ENCODE measurements around the gene SPATA19. TPM values are rescaled to one million over a fixed set of nuclear protein-coding genes. Genes with fewer than 3 reads are reported as not detected.

Gene SPATA19
- total RNA-seq, 3 donors from 2014 or later (not counting 1 experiment from before 2014, with no cell fraction given): not detected

DNA sequence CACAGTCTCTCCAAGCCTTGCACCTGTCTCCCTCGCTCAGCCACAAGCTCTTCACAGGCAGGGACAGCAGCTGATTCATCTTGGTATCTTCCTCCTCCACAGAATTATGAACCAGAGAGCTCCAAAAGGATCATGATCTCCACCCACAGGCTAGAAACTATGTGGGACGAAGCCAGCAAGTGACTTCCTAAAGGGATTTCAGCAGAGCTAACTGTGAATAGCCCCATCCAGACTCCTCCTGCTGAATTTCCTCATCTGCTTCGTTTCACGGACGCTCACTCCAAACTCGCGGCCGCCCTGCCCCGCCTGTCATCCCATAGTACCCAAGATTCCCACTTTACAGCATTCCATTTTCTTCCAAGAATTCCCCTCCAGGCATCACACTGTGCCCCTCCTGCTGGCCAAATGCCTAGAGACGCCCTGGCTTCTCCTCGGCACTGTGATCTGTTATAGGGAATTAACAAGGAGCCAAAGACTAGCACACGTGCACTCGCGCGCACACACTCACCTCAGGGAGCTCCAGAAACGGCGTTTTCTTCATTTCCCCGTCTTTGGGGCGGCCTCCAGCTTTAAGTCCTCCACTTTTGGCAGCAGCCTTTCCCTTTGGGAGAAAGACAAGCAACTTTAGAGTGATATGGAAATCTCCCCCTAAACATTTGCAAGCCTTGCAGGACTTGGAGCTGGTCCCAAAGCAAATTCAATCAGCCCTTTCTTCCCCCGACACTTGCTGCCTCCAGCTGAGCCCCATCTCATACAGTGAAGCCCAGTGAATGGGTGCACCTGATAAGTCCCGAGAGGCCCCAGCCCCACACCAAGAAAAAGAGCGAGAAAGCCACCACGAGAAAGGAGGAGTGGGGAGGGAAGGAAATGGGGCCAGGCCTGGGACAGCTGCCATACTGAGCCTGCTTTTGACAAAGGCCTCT is 35.5 kb downstream of the SPATA19 start:
- Mint-ChIP-seq H3K4me3 (no peak overlapping the region), H3K27ac (no peak overlapping the region), H3K4me1 (no peaks in the 10 kb centered on the region), H3K27me3 (ENCODE audit: low read depth in 2 of 2) (no peaks in the 10 kb centered on the region), H3K9me3 (no peaks in the 10 kb centered on the region), H3K36me3 (no peaks in the 10 kb centered on the region)
- H3K27me3 ChIP-seq (ENCODE audit: control insufficient read depth, insufficient read depth, low read length): no peaks in the 10 kb centered on the region
- H3K9me3 ChIP-seq (ENCODE audit: control insufficient read depth, insufficient read depth, low read length): no peaks in the 10 kb centered on the region
- no peak overlapping the region for H3K4me3 ChIP-seq (ENCODE audit: low read length)
- DNase-seq (no peak), ATAC-seq (no peak)
- no peaks in the 10 kb centered on the region for H3K36me3 ChIP-seq (ENCODE audit: control insufficient read depth, insufficient read depth, low read length)
- TF ChIP-seq, protein P1, sequence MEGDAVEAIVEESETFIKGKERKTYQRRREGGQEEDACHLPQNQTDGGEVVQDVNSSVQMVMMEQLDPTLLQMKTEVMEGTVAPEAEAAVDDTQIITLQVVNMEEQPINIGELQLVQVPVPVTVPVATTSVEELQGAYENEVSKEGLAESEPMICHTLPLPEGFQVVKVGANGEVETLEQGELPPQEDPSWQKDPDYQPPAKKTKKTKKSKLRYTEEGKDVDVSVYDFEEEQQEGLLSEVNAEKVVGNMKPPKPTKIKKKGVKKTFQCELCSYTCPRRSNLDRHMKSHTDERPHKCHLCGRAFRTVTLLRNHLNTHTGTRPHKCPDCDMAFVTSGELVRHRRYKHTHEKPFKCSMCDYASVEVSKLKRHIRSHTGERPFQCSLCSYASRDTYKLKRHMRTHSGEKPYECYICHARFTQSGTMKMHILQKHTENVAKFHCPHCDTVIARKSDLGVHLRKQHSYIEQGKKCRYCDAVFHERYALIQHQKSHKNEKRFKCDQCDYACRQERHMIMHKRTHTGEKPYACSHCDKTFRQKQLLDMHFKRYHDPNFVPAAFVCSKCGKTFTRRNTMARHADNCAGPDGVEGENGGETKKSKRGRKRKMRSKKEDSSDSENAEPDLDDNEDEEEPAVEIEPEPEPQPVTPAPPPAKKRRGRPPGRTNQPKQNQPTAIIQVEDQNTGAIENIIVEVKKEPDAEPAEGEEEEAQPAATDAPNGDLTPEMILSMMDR (IDR thresholded peaks at IDR 0.05): no peak
- intact Hi-C loops (cut with micrococcal nuclease): no loop called here
- 79% methylated on average over 23 of the region's 23 CpGs for WGBS (ENCODE audit: insufficient coverage)
- H3K4me1 ChIP-seq (ENCODE audit: control insufficient read depth, insufficient read depth, low read length): no peaks in the 10 kb centered on the region
- no peak overlapping the region for H3K27ac ChIP-seq (ENCODE audit: low read length)

DNA sequence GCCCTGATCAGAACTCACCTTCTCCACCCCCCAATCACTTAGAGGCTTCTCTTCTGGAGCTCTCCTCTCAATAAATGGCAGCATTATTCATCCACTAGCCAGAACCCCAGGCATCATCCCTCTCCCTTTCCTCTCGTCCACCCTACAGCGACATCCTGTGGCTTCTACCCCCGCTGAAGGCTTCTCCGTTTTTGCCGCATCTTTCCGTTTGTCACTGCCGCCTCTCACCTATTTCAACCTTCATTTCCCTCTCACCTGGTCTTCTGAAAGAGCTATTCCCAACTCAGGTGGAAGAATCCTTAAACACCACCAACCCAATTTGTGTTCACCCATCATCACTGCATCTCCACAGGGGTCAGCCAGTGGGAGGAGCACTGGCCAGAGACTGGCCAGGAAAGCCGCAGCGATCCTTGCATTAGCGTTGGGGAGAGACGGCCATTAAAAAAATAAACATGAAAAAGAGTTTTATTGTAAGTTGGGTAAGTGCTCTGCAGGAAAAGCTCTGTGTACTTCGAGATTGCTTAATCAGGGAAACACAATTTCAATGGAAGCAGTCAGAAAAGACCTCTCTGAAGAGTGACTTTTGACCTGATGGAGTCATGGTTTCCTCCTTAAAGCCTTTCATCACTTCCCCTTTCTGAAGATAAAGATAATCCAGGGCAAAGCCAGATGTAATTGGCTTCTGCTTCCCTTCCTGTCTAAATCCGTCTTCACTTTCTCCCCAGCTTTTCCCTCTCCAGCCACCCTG is 36.7 kb downstream of the SPATA19 start:
- H3K4me1 ChIP-seq (ENCODE audit: control insufficient read depth, insufficient read depth, low read length): no peaks in the 10 kb centered on the region
- TF ChIP-seq, protein P1 (IDR thresholded peaks at IDR 0.05): no peak
- H3K36me3 Mint-ChIP-seq: no peaks in the 10 kb centered on the region
- H3K36me3 ChIP-seq (ENCODE audit: control insufficient read depth, insufficient read depth, low read length): no peaks in the 10 kb centered on the region
- no peak for ATAC-seq
- H3K4me1 Mint-ChIP-seq: no peaks in the 10 kb centered on the region
- no peak overlapping the region for H3K4me3 ChIP-seq (ENCODE audit: low read length)
- H3K27ac Mint-ChIP-seq: no peak overlapping the region
- H3K27me3 Mint-ChIP-seq (ENCODE audit: low read depth in 2 of 2): no peaks in the 10 kb centered on the region
- H3K27me3 ChIP-seq (ENCODE audit: control insufficient read depth, insufficient read depth, low read length): no peaks in the 10 kb centered on the region
- H3K4me3 Mint-ChIP-seq: no peak overlapping the region
- WGBS (ENCODE audit: insufficient coverage): 52% methylated on average over 13 of the region's 13 CpGs
- H3K9me3 Mint-ChIP-seq: no peaks in the 10 kb centered on the region
- intact Hi-C loops (cut with micrococcal nuclease): no loop called here
- H3K9me3 ChIP-seq (ENCODE audit: control insufficient read depth, insufficient read depth, low read length): no peaks in the 10 kb centered on the region
- no peak for DNase-seq
- H3K27ac ChIP-seq (ENCODE audit: low read length): no peak overlapping the region

DNA sequence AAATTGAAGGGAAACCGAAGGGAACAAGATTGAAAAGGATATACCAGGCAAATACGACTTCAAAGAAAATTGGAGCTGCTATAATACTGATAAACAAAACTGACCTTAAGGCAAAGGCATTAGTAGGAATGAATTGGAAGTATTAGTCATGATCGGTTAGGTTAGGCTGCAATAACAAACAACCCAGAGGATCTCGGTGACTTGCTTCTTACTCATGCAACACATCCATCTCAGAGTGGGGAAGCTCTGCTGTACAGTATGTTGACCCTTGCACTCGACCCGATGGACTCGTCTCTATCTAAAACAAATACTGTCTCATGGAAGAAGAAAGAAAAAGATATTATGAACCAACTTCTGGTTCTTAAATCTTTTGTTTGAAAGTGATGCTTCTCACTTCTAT is 42.3 kb downstream of the SPATA19 start:
- Mint-ChIP-seq H3K9me3 (no peaks in the 10 kb centered on the region), H3K27ac (no peak overlapping the region), H3K27me3 (ENCODE audit: low read depth in 2 of 2) (no peaks in the 10 kb centered on the region), H3K4me3 (no peak overlapping the region), H3K36me3 (no peaks in the 10 kb centered on the region), H3K4me1 (no peaks in the 10 kb centered on the region)
- ATAC-seq (no peak), DNase-seq (no peak)
- Histone ChIP-seq H3K4me1 (ENCODE audit: control insufficient read depth, insufficient read depth, low read length) (no peaks in the 10 kb centered on the region), H3K27ac (ENCODE audit: low read length) (no peak overlapping the region), H3K4me3 (ENCODE audit: low read length) (no peak overlapping the region), H3K36me3 (ENCODE audit: control insufficient read depth, insufficient read depth, low read length) (no peaks in the 10 kb centered on the region), H3K9me3 (ENCODE audit: control insufficient read depth, insufficient read depth, low read length) (no peaks in the 10 kb centered on the region), H3K27me3 (ENCODE audit: control insufficient read depth, insufficient read depth, low read length) (no peaks in the 10 kb centered on the region)
- TF ChIP-seq, protein P1 (IDR thresholded peaks at IDR 0.05): no peak
- 85% methylated on average over 7 of the region's 7 CpGs for WGBS (ENCODE audit: insufficient coverage)
- intact Hi-C loops (cut with micrococcal nuclease): no loop called here

Data from natural killer cell (primary cell).